Uterus (tissue), 2 donors: ENCODE data around the gene DNAI7.

Experiments
- POLR2A ChIP-seq, 2 donors: fragments of 450-650 bp; IDR thresholded peaks; one replicate each; pipeline ENCODE4 v1.6.1; 2016; ENCODE audit warnings: antibody characterized with exemption in 2 of 2, mild to moderate bottlenecking in 1 of 2, moderate library complexity in 1 of 2
- TF ChIP-seq, protein P1 (sequence below), 4 experiments: fragments of 200-600 bp in 2 of 4; fragments of 450-650 bp in 2 of 4; sonication (generic) in 2 of 4; IDR thresholded peaks; one replicate each; pipeline ENCODE4 v1.5.1; 2016 to 2019; ENCODE audit warnings: antibody characterized with exemption in 4 of 4, mild to moderate bottlenecking in 2 of 4, moderate library complexity in 1 of 4

DNA sequence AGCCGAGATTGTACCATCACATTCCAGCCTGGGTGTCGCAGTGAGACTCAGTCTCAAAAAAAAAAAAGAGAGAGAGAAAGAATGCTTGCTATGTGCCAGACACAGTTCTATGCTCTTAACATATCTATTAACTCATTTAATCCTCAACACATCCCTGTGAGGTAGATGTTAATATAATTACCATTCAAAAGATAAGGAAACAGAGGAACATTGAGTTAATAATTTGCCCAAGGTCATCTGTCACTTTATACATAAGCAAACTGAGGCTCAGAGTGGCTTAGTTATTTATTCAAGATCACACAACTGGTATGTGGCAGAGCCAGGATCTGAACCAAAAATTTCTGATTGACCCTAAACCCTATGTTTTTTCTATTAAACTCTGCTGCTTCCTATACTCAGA, 129.9 kb downstream of the DNAI7 start:
- TF ChIP-seq, protein P1, sequence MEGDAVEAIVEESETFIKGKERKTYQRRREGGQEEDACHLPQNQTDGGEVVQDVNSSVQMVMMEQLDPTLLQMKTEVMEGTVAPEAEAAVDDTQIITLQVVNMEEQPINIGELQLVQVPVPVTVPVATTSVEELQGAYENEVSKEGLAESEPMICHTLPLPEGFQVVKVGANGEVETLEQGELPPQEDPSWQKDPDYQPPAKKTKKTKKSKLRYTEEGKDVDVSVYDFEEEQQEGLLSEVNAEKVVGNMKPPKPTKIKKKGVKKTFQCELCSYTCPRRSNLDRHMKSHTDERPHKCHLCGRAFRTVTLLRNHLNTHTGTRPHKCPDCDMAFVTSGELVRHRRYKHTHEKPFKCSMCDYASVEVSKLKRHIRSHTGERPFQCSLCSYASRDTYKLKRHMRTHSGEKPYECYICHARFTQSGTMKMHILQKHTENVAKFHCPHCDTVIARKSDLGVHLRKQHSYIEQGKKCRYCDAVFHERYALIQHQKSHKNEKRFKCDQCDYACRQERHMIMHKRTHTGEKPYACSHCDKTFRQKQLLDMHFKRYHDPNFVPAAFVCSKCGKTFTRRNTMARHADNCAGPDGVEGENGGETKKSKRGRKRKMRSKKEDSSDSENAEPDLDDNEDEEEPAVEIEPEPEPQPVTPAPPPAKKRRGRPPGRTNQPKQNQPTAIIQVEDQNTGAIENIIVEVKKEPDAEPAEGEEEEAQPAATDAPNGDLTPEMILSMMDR (IDR thresholded peaks at IDR 0.05) = no peak
- no peak for TF ChIP-seq POLR2A (IDR thresholded peaks at IDR 0.05)
